HepG2 (cell line): Measurements from ENCODE around the gene FAP. TPM values are rescaled to one million over a fixed set of nuclear protein-coding genes. Genes with fewer than 3 reads are reported as not detected.

Experiments used
- ATAC-seq: fragments of 200-7000 bp; cut with Tn5 transposase; 3 replicates; pipeline ENCODE4 v1.9.1; 2020; ENCODE audit warnings: mild to moderate bottlenecking, moderate library complexity
- BruUV-seq: library from RNA; stranded (reverse); fragments of 400-500 nt; replicated peaks from 2 replicates; lab custom pipeline; 2021; lab: Mats Ljungman, UMichigan
- CTCF ChIA-PET: fragments of 300-600 bp; formaldehyde crosslinking; extraction: SDS; loops from one replicate; lab custom pipeline; 2021; ENCODE audit warnings: low total read pairs, inconsistent platforms, low intra/inter-chr PET ratio; lab: Yijun Ruan, JAX
- POLR2A ChIA-PET: fragments of 350-600 bp; sonication (Branson Sonifier 250); formaldehyde crosslinking; loops from one replicate; lab custom pipeline; 2020; ENCODE audit warnings: antibody characterized with exemption, inconsistent platforms; lab: Yijun Ruan, JAX
- DNase-seq: peaks from one replicate; pipeline ENCODE4 v3.0.0-alpha.2; 2015; ENCODE audit warnings: low spot score
- FAIRE-seq: peaks from 3 replicates; lab custom pipeline; 2011; peaks lifted over from hg19 to GRCh38; lab: Jason Lieb, UNC
- H2AFZ ChIP-seq: one replicate; pipeline ENCODE4 v1.6.1; 2011; ENCODE audit warnings: low read length, inconsistent platforms
- H3K27ac ChIP-seq: fragments of 300-600 bp; 3 replicates; pipeline ENCODE4 v1.8.0; 2011; ENCODE audit warnings: mixed run types, mild to moderate bottlenecking, mixed read lengths, low read length, inconsistent platforms; ENCODE audit not compliant: insufficient read depth; ENCODE audit errors: extremely low read length
- H3K27me3 ChIP-seq, 2 experiments: fragments of 200-600 bp in 1 of 2; 2 replicates in 1 of 2; 3 replicates in 1 of 2; pipeline versions ENCODE4 v1.6.0 to v1.8.0; 2011; ENCODE audit warnings: low read length in 2 of 2, mild to moderate bottlenecking in 2 of 2, moderate library complexity in 2 of 2, inconsistent platforms in 1 of 2; ENCODE audit not compliant: insufficient read depth in 2 of 2, control insufficient read depth in 1 of 2
- H3K36me3 ChIP-seq, 2 experiments: fragments of 200-600 bp in 1 of 2; replicated peaks in 1 of 2; 2 replicates in 1 of 2; 3 replicates in 1 of 2; pipeline versions ENCODE4 v1.5.1 to v1.8.0; 2011; ENCODE audit warnings: low read length in 2 of 2, inconsistent platforms in 1 of 2; ENCODE audit not compliant: insufficient read depth in 2 of 2, control insufficient read depth in 1 of 2
- H3K4me1 ChIP-seq: 2 replicates; pipeline ENCODE4 v1.5.1; 2012; ENCODE audit warnings: low read length, inconsistent platforms; ENCODE audit not compliant: insufficient read depth
- H3K4me2 ChIP-seq: 2 replicates; pipeline ENCODE4 v1.6.0; 2011; ENCODE audit warnings: low read depth, low read length, inconsistent platforms
- H3K4me3 ChIP-seq, 3 experiments: fragments of 200-600 bp in 1 of 3; sonication (generic), shearing (Covaris generic) in 1 of 3; replicated peaks in 1 of 3; 2 replicates each; pipeline ENCODE4 v1.5.1; 2011 to 2016; ENCODE audit warnings: low read length in 3 of 3, inconsistent platforms in 2 of 3, low read depth in 2 of 3, mild to moderate bottlenecking in 2 of 3, control low read depth in 1 of 3, mixed read lengths in 1 of 3; ENCODE audit not compliant: insufficient read depth in 1 of 3
- H3K79me2 ChIP-seq: one replicate; pipeline ENCODE4 v1.6.1; 2011; ENCODE audit warnings: low read length, inconsistent platforms; ENCODE audit not compliant: insufficient read depth
- H3K9ac ChIP-seq: 2 replicates; pipeline ENCODE4 v1.6.0; 2011; ENCODE audit warnings: mild to moderate bottlenecking, low read depth, low read length, inconsistent platforms; ENCODE audit not compliant: insufficient read depth
- H3K9me3 ChIP-seq: 2 replicates; pipeline ENCODE4 v1.5.1; 2012; ENCODE audit warnings: mild to moderate bottlenecking, low read length
- H4K20me1 ChIP-seq: 2 replicates; pipeline ENCODE4 v1.6.0; 2011; ENCODE audit warnings: inconsistent platforms, mild to moderate bottlenecking, low read length, moderate library complexity; ENCODE audit not compliant: insufficient read depth
- NCOR1 ChIP-seq: fragments of 200-600 bp; sonication (generic); IDR thresholded peaks from 2 replicates; pipeline ENCODE4 v1.7.0; 2017; ENCODE audit warnings: antibody characterized with exemption, low read length, borderline replicate concordance
- NFYC ChIP-seq: IDR thresholded peaks from 2 replicates; pipeline ENCODE4 v1.6.1; 2016; ENCODE audit warnings: missing genetic modification reagents, missing compliant biosample characterization
- SCMH1 ChIP-seq: sonication (generic); formaldehyde crosslinking; IDR thresholded peaks from 2 replicates; pipeline ENCODE4 v1.9.0; 2021; ENCODE audit warnings: missing genetic modification reagents, mild to moderate bottlenecking, borderline replicate concordance
- ZNF343 ChIP-seq: sonication (generic); formaldehyde crosslinking; IDR thresholded peaks from 2 replicates; pipeline ENCODE4 v1.4.0; 2020; ENCODE audit warnings: mild to moderate bottlenecking, missing genetic modification reagents
- ZNF557 ChIP-seq: sonication (generic); formaldehyde crosslinking; IDR thresholded peaks from 2 replicates; pipeline ENCODE4 v1.4.0; 2020; ENCODE audit warnings: missing genetic modification reagents
- ZSCAN30 ChIP-seq: sonication (generic); formaldehyde crosslinking; IDR thresholded peaks from 2 replicates; pipeline ENCODE4 v1.5.0; 2020; ENCODE audit warnings: mild to moderate bottlenecking, missing genetic modification reagents
- WGBS: methylation state at CpG from one replicate; pipeline ENCODE4 v1.1.6; 2017; ENCODE audit warnings: low lambda C conversion rate; 5-methylcytosine and 5-hydroxymethylcytosine counted together
- in situ Hi-C: cut with HindIII; loops from 2 replicates; pipeline ENCODE4 v1.10.0; 2017; ENCODE audit warnings: low pct_unique_long_range_greater_than_20kb; ENCODE audit not compliant: extremely low pct_ligation_motif_present
- intact Hi-C: fragments of 100-400 bp; cut with micrococcal nuclease; formaldehyde crosslinking; loops from one replicate; pipeline ENCODE4 v1.10.0; 2022; ENCODE audit not compliant: unreplicated experiment
- polyA plus RNA-seq, 8 experiments: library from polyadenylated mRNA; depleted of rRNA in 3 of 8; stranded (reverse) in 7 of 8; unstranded in 1 of 8; fragments of >200 nt; fragmentation: Illumina TruSeq in 4 of 8; extraction: Trizol in 4 of 8; gene quantifications; 2 replicates each; pipeline versions ENCODE4 v1.2.1 to v1.2.3, GENCODE V29; 2011 to 2016; ENCODE audit warnings: low read depth in 4 of 8, missing spikeins in 1 of 8, mixed read lengths in 1 of 8; ENCODE audit not compliant: insufficient read depth in 1 of 8
- total RNA-seq, 5 experiments: library from RNA; depleted of rRNA; stranded (reverse); fragments of >200 nt; fragmentation: Illumina TruSeq; extraction: Trizol; gene quantifications; 2 replicates each; pipeline ENCODE4 v1.2.3, GENCODE V29; 2016; ENCODE audit warnings: low read depth in 1 of 5
- TF ChIP-seq, protein P1 (sequence below): sonication (generic); formaldehyde crosslinking; IDR thresholded peaks from 2 replicates; pipeline ENCODE4 v1.4.0; 2020; ENCODE audit warnings: missing genetic modification reagents; ENCODE audit errors: not compliant biosample characterization
- TF ChIP-seq, protein P2 (sequence below): sonication (generic); formaldehyde crosslinking; IDR thresholded peaks from 2 replicates; pipeline ENCODE4 v1.8.0; 2022; ENCODE audit warnings: mild to moderate bottlenecking, missing genetic modification reagents, moderate library complexity

The FAP gene
- total and polyA plus RNA-seq, 2 of the 13 experiments (the other 11 are each of a cell fraction or from before 2014, with no cell fraction given), result not detected

DNA sequence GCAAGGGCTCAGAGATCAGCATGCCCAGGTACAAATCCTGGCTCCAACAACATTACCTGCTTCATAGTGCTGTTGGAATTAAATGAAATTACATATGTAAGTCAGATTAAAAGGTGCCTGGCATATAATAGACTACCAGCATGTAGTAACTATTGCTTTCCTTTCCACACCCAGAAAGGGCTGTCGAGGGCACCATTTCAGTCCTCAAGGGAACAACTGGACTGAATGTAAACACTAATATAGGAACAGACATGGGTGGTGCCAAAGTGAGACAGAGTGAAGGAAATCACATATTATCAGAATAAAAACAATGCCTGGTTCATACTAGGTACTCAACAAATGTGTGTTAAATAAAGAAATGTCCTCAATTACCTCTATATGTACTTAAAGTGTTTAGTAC, 43.3 kb downstream of the FAP start:
- peaks cover 0 to 16% of the 10 kb centered on the region in 2 experiments; a peak in 2 of 5 replicates for H3K27me3 ChIP-seq
- FAIRE-seq (no peak), DNase-seq (no peak), ATAC-seq (no peak)
- no peak overlapping the region for H3K4me2 ChIP-seq
- H3K4me1 ChIP-seq, result no peaks in the 10 kb centered on the region
- no peaks in the 10 kb centered on the region for H3K36me3 ChIP-seq
- in situ Hi-C loops (no loop called here), intact Hi-C loops (no loop called here)
- POLR2A ChIA-PET, result no interaction called here
- H4K20me1 ChIP-seq, result no peaks in the 10 kb centered on the region
- no peak overlapping the region for H3K9ac ChIP-seq
- H3K79me2 ChIP-seq, result no peaks in the 10 kb centered on the region
- H2AFZ ChIP-seq, result no peak overlapping the region
- no TSS peak for BruUV-seq
- H3K4me3 ChIP-seq, result no peak overlapping the region
- H3K27ac ChIP-seq, result no peak overlapping the region
- H3K9me3 ChIP-seq, result no peaks in the 10 kb centered on the region
- no peak for TF ChIP-seq NCOR1
- TF ChIP-seq NFYC (CRISPR knock-in tag), result no peak
- no peak for TF ChIP-seq ZNF343 (CRISPR knock-in tag)
- TF ChIP-seq ZSCAN30 (CRISPR knock-in tag), result no peak
- no peak for TF ChIP-seq ZNF557
- TF ChIP-seq, protein P1, sequence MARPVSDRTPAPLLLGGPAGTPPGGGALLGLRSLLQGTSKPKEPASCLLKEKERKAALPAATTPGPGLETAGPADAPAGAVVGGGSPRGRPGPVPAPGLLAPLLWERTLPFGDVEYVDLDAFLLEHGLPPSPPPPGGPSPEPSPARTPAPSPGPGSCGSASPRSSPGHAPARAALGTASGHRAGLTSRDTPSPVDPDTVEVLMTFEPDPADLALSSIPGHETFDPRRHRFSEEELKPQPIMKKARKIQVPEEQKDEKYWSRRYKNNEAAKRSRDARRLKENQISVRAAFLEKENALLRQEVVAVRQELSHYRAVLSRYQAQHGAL (CRISPR knock-in tag), result no peak
- TF ChIP-seq SCMH1 (CRISPR knock-in tag), result no peak
- TF ChIP-seq, protein P2, sequence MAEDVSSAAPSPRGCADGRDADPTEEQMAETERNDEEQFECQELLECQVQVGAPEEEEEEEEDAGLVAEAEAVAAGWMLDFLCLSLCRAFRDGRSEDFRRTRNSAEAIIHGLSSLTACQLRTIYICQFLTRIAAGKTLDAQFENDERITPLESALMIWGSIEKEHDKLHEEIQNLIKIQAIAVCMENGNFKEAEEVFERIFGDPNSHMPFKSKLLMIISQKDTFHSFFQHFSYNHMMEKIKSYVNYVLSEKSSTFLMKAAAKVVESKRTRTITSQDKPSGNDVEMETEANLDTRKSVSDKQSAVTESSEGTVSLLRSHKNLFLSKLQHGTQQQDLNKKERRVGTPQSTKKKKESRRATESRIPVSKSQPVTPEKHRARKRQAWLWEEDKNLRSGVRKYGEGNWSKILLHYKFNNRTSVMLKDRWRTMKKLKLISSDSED (CRISPR knock-in tag), result no peak
- 3% methylated on average over 1 of the region's 1 CpG for WGBS
- CTCF ChIA-PET, result no interaction called here
